Fibroblast of the aortic adventitia (primary cell): ENCODE measurements around the gene SLC9A4. TPM values are rescaled to one million over a fixed set of nuclear protein-coding genes. Genes with fewer than 3 reads are reported as not detected.
A peak's percentile ranks its signal among the peaks of the same experiment; 100 is the strongest.

Source experiments
- DNase-seq: peaks from one replicate; pipeline ENCODE4 v3.0.0-alpha.2; 2010; ENCODE audit warnings: low read depth
- H3K4me3 ChIP-seq: 2 replicates; pipeline ENCODE4 v1.5.1; 2011; ENCODE audit warnings: low read depth, mild to moderate bottlenecking, control low read depth, low read length, moderate library complexity
- CTCF ChIP-seq: IDR thresholded peaks from 2 replicates; pipeline ENCODE4 v1.5.1; 2011; ENCODE audit warnings: mild to moderate bottlenecking, low read length, control low read depth, inconsistent platforms; ENCODE audit not compliant: insufficient read depth
- total RNA-seq: library from RNA; depleted of rRNA; stranded (reverse); fragments of >200 nt; gene quantifications from 2 replicates; pipeline ENCODE4 v1.2.3, GENCODE V29; 2012; ENCODE audit warnings: low replicate concordance

SLC9A4 gene
- total RNA-seq, 1 donor: not detected

GRCh38 chr2:102506743-102507142 is 33.7 kb downstream of the SLC9A4 start:
- H3K4me3 ChIP-seq: no peak overlapping the region
- no peak for TF ChIP-seq CTCF
- DNase-seq: no peak

GRCh38 chr2:102508863-102509262 is 35.8 kb downstream of the SLC9A4 start:
- TF ChIP-seq CTCF: no peak
- no peak for DNase-seq
- no peak overlapping the region for H3K4me3 ChIP-seq

GRCh38 chr2:102509749-102510148 is 36.7 kb downstream of the SLC9A4 start:
- DNase-seq: peak; percentile 56
- no peak for TF ChIP-seq CTCF
- no peak overlapping the region for H3K4me3 ChIP-seq

GRCh38 chr2:102510791-102511575 is 38.0 kb downstream of the SLC9A4 start:
- TF ChIP-seq CTCF: no peak
- no peak for DNase-seq
- H3K4me3 ChIP-seq: no peak overlapping the region

GRCh38 chr2:102512161-102512560 is 39.1 kb downstream of the SLC9A4 start:
- TF ChIP-seq CTCF: no peak
- DNase-seq: no peak
- no peak overlapping the region for H3K4me3 ChIP-seq

- no peak for TF ChIP-seq CTCF
- H3K4me3 ChIP-seq: no peak overlapping the region
- DNase-seq: no peak
These were observed 40.4 kb downstream of the SLC9A4 start for GRCh38 chr2:102513355-102513939.
